ENCODE measurements around the gene NAV2. TPM values are rescaled to one million over a fixed set of nuclear protein-coding genes. Genes with fewer than 3 reads are reported as not detected.

NAV2 gene
- total RNA-seq, 1 experiment from 2014 or later, result 46.3 TPM

DNA sequence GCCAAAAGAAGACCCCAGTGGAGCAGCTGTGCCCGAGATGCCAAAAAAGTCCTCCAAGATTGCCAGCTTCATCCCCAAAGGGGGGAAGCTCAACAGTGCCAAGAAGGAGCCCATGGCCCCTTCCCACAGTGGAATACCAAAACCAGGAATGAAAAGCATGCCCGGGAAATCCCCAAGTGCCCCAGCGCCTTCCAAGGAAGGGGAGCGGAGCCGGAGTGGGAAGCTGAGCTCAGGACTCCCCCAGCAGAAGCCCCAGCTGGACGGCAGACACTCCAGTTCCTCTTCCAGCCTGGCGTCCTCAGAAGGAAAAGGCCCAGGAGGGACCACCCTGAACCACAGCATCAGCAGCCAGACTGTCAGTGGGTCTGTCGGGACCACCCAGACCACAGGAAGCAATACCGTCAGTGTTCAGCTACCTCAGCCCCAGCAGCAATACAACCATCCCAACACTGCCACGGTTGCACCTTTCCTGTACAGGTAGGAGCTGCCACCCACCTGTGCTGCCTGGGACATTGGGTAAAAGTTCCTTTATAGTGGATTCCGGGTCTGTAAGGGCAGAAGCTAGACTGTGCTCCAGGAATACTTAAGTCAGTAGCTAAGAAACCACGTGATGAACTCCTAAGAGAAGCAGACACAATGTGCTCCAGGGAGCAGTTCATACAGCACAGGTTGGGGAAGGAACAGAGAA is 221.3 kb downstream of the NAV2 start:
- H3K4ac ChIP-seq (ENCODE audit: low read depth, low read length), result no peak overlapping the region
- H2BK120ac ChIP-seq (ENCODE audit: low read depth, low read length, poor library complexity, severe bottlenecking), result no peak overlapping the region
- TF ChIP-seq, protein P1, sequence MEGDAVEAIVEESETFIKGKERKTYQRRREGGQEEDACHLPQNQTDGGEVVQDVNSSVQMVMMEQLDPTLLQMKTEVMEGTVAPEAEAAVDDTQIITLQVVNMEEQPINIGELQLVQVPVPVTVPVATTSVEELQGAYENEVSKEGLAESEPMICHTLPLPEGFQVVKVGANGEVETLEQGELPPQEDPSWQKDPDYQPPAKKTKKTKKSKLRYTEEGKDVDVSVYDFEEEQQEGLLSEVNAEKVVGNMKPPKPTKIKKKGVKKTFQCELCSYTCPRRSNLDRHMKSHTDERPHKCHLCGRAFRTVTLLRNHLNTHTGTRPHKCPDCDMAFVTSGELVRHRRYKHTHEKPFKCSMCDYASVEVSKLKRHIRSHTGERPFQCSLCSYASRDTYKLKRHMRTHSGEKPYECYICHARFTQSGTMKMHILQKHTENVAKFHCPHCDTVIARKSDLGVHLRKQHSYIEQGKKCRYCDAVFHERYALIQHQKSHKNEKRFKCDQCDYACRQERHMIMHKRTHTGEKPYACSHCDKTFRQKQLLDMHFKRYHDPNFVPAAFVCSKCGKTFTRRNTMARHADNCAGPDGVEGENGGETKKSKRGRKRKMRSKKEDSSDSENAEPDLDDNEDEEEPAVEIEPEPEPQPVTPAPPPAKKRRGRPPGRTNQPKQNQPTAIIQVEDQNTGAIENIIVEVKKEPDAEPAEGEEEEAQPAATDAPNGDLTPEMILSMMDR (conservative IDR thresholded peaks at IDR 0.05), result no peak
- H3K79me1 ChIP-seq (ENCODE audit: insufficient read depth, low read depth, low read length, poor library complexity, severe bottlenecking), result no peaks in the 10 kb centered on the region
- no peaks in the 10 kb centered on the region for H3K9me3 Mint-ChIP-seq
- no peak overlapping the region for H4K91ac ChIP-seq (ENCODE audit: insufficient read length, low read depth, low read length)
- H3K14ac ChIP-seq (ENCODE audit: insufficient read depth, low read length), result no peak overlapping the region
- no peak overlapping the region for H2BK5ac ChIP-seq (ENCODE audit: insufficient read length, low read length)
- no peak overlapping the region for H2BK20ac ChIP-seq (ENCODE audit: low read depth, low read length, poor library complexity, severe bottlenecking)
- no CpG with 5 or more reads among the region's 12 CpGs for WGBS (ENCODE audit: extremely low coverage, insufficient read length, low lambda C conversion rate)
- no peaks in the 10 kb centered on the region for H3K79me2 ChIP-seq (ENCODE audit: insufficient read depth, low read length)
- H3K27ac Mint-ChIP-seq, result peak overlapping the region in 2 of 3 experiments; percentile 50 to 63; a peak in 3 of 7 replicates
- H4K8ac ChIP-seq (replicated peaks; ENCODE audit: insufficient read length, low read depth, low read length), result no peak overlapping the region
- no peak overlapping the region for H3K4me2 ChIP-seq (ENCODE audit: insufficient read depth, insufficient read length, low read length)
- H2AK5ac ChIP-seq (ENCODE audit: insufficient read length, low read length), result no peak overlapping the region
- H2BK15ac ChIP-seq (ENCODE audit: low read depth, low read length), result no peak overlapping the region; the same call in 1 of the 2 replicates
- no peak overlapping the region for H3K9ac ChIP-seq (ENCODE audit: extremely low read depth, insufficient read length, low read length)
- no peak overlapping the region for H2BK12ac ChIP-seq (ENCODE audit: insufficient read length, low read depth, low read length)
- no peak overlapping the region for H2AFZ ChIP-seq (ENCODE audit: low read length)
- H3K4me3 Mint-ChIP-seq, result no peak overlapping the region
- H3T11ph ChIP-seq (ENCODE audit: low read length), result no peak overlapping the region
- DNase-seq, result no peak
- H3K23ac ChIP-seq (ENCODE audit: insufficient read length, low read depth, low read length), result no peak overlapping the region
- H3K27me3 ChIP-seq (ENCODE audit: insufficient read depth, low read length), result no peaks in the 10 kb centered on the region
- H3K18ac ChIP-seq (ENCODE audit: insufficient read length, low read depth, low read length), result no peak overlapping the region
- H3K4me1 Mint-ChIP-seq, result peaks cover 11 to 18% of the 10 kb centered on the region in 2 experiments
- H3K27ac ChIP-seq (ENCODE audit: insufficient read length, low read depth, low read length), result no peak overlapping the region
- peaks cover 10 to 25% (median 23%) of the 10 kb centered on the region in 3 experiments; a peak in 6 of 7 replicates for H3K36me3 Mint-ChIP-seq (ENCODE audit: insufficient read depth in 1 of 3, low read depth in 3 of 3)
- no peaks in the 10 kb centered on the region for H4K20me1 ChIP-seq (ENCODE audit: control insufficient read depth, insufficient read depth, insufficient read length)
- no peaks in the 10 kb centered on the region for H3K23me2 ChIP-seq (ENCODE audit: insufficient read length, low read depth, low read length, poor library complexity, severe bottlenecking)
- peaks cover 3% of the 10 kb centered on the region; the same call in 1 of the 2 replicates for H3K4me1 ChIP-seq (ENCODE audit: insufficient read depth, low read length)
- H3K56ac ChIP-seq (ENCODE audit: insufficient read length, low read depth, low read length), result no peak overlapping the region
- H3K27me3 Mint-ChIP-seq (ENCODE audit: low read depth), result no peaks in the 10 kb centered on the region
- H4K5ac ChIP-seq (ENCODE audit: insufficient read length, low read depth, low read length), result no peak overlapping the region
- H3K9me3 ChIP-seq (ENCODE audit: control insufficient read depth, low read depth, low read length), result no peaks in the 10 kb centered on the region
